ACC112 (cell line): ENCODE results near the gene FRMD8.
A peak's percentile ranks its signal among the peaks of the same experiment; 100 is the strongest.

Experiments
- H2AFZ ChIP-seq: fragments of 200-600 bp; sonication (generic); one replicate; pipeline ENCODE4 v1.6.0; 2017; ENCODE audit warnings: antibody characterized with exemption, low read length; ENCODE audit not compliant: unreplicated experiment
- H3K27ac ChIP-seq: fragments of 200-600 bp; sonication (generic); 2 replicates; pipeline ENCODE4 v1.5.1; 2014; ENCODE audit warnings: low read depth, mild to moderate bottlenecking, antibody characterized with exemption, low read length, moderate library complexity
- H3K27me3 ChIP-seq: fragments of 200-600 bp; sonication (generic); 2 replicates; pipeline ENCODE4 v1.6.1; 2014; ENCODE audit warnings: mild to moderate bottlenecking, antibody characterized with exemption, low read length, moderate library complexity, mixed read lengths; ENCODE audit not compliant: insufficient read depth
- H3K36me3 ChIP-seq: fragments of 200-600 bp; sonication (generic); 2 replicates; pipeline ENCODE4 v1.6.1; 2016; ENCODE audit warnings: mild to moderate bottlenecking, antibody characterized with exemption, low read length, moderate library complexity, mixed read lengths; ENCODE audit not compliant: insufficient read depth
- H3K4me1 ChIP-seq: fragments of 200-600 bp; sonication (generic); one replicate; pipeline ENCODE4 v1.6.1; 2016; ENCODE audit warnings: low read length, mixed read lengths; ENCODE audit not compliant: insufficient read depth, unreplicated experiment, control insufficient read depth
- H3K4me3 ChIP-seq: fragments of 200-600 bp; sonication (generic); 2 replicates; pipeline ENCODE4 v1.5.1; 2014; ENCODE audit warnings: mild to moderate bottlenecking, low read depth, low read length
- H3K79me2 ChIP-seq: fragments of 200-600 bp; sonication (generic); one replicate; pipeline ENCODE4 v1.6.0; 2016; ENCODE audit warnings: low read length; ENCODE audit not compliant: control insufficient read depth, unreplicated experiment, insufficient read depth

The FRMD8 gene

GRCh38 chr11:65376138-65376713 lies 10.2 kb upstream of the FRMD8 start:
- Histone ChIP-seq H3K36me3 (no peaks in the 10 kb centered on the region), H3K27ac (no peak overlapping the region), H3K4me1 (peaks cover 5% of the 10 kb centered on the region), H3K4me3 (no peak overlapping the region), H3K27me3 (no peaks in the 10 kb centered on the region), H3K79me2 (no peaks in the 10 kb centered on the region), H2AFZ (no peak overlapping the region)

- H3K27ac ChIP-seq, result no peak overlapping the region
- H3K4me3 ChIP-seq, result no peak overlapping the region
- H3K27me3 ChIP-seq, result no peaks in the 10 kb centered on the region
- peaks cover 6% of the 10 kb centered on the region for H3K4me1 ChIP-seq
- no peaks in the 10 kb centered on the region for H3K36me3 ChIP-seq
- H3K79me2 ChIP-seq, result no peaks in the 10 kb centered on the region
- no peak overlapping the region for H2AFZ ChIP-seq
Observed at GRCh38 chr11:65377036-65377435, 9.4 kb upstream of the FRMD8 start.

- no peak overlapping the region for H3K4me3 ChIP-seq
- no peaks in the 10 kb centered on the region for H3K79me2 ChIP-seq
- no peaks in the 10 kb centered on the region for H3K27me3 ChIP-seq
- H3K27ac ChIP-seq, result no peak overlapping the region
- no peak overlapping the region for H2AFZ ChIP-seq
- H3K4me1 ChIP-seq, result peaks cover 9% of the 10 kb centered on the region
- no peaks in the 10 kb centered on the region for H3K36me3 ChIP-seq
Observed at GRCh38 chr11:65377777-65378176, 8.7 kb upstream of the FRMD8 start.

- Histone ChIP-seq H3K4me1 (peaks cover 14% of the 10 kb centered on the region), H2AFZ (no peak overlapping the region), H3K27me3 (no peaks in the 10 kb centered on the region), H3K36me3 (no peaks in the 10 kb centered on the region), H3K4me3 (no peak overlapping the region), H3K27ac (no peak overlapping the region), H3K79me2 (no peaks in the 10 kb centered on the region)
Observed at GRCh38 chr11:65378208-65378927, 8.1 kb upstream of the FRMD8 start.

GRCh38 chr11:65378928-65379638 lies 7.4 kb upstream of the FRMD8 start:
- no peaks in the 10 kb centered on the region for H3K36me3 ChIP-seq
- H3K27ac ChIP-seq, result no peak overlapping the region
- H3K27me3 ChIP-seq, result no peaks in the 10 kb centered on the region
- no peak overlapping the region for H3K4me3 ChIP-seq
- H3K79me2 ChIP-seq, result no peaks in the 10 kb centered on the region
- no peak overlapping the region for H2AFZ ChIP-seq
- H3K4me1 ChIP-seq, result peaks cover 19% of the 10 kb centered on the region

- H3K4me1 ChIP-seq, result peaks cover 26% of the 10 kb centered on the region
- H2AFZ ChIP-seq, result no peak overlapping the region
- H3K36me3 ChIP-seq, result no peaks in the 10 kb centered on the region
- H3K27me3 ChIP-seq, result no peaks in the 10 kb centered on the region
- no peak overlapping the region for H3K27ac ChIP-seq
- no peak overlapping the region for H3K4me3 ChIP-seq
- no peaks in the 10 kb centered on the region for H3K79me2 ChIP-seq
Observed at GRCh38 chr11:65379698-65380459, 6.6 kb upstream of the FRMD8 start.

GRCh38 chr11:65380460-65381119 lies 5.8 kb upstream of the FRMD8 start:
- no peaks in the 10 kb centered on the region for H3K27me3 ChIP-seq
- H3K4me3 ChIP-seq, result no peak overlapping the region

GRCh38 chr11:65381716-65382032 lies 4.8 kb upstream of the FRMD8 start:
- peaks cover 1% of the 10 kb centered on the region for H3K79me2 ChIP-seq
- no peaks in the 10 kb centered on the region for H3K27me3 ChIP-seq
- H3K4me3 ChIP-seq, result peak overlapping the region; percentile 56
- peak overlapping the region; percentile 97 for H3K27ac ChIP-seq
- peaks cover 37% of the 10 kb centered on the region for H3K4me1 ChIP-seq
- H2AFZ ChIP-seq, result peak overlapping the region; percentile 92
- H3K36me3 ChIP-seq, result no peaks in the 10 kb centered on the region

More at GRCh38 chr11:65380460-65381119, 5.8 kb upstream of the FRMD8 start:
- no peaks in the 10 kb centered on the region for H3K79me2 ChIP-seq
- no peak overlapping the region for H3K27ac ChIP-seq
- no peak overlapping the region for H2AFZ ChIP-seq
- no peaks in the 10 kb centered on the region for H3K36me3 ChIP-seq
- peaks cover 32% of the 10 kb centered on the region for H3K4me1 ChIP-seq

GRCh38 chr11:65382033-65382803 lies 4.2 kb upstream of the FRMD8 start, which contains the start of gene SLC25A45:
Gene SLC25A45, minus strand, starts transcription at chr11:65382646. Its CDS starts 695 bp downstream, at chr11:65381951.
- peak within 1 kb of the TSS; percentile 61 for H3K4me3 ChIP-seq
- H3K27ac ChIP-seq, result peak within 1 kb of the TSS; percentile 97
- no peaks in the 10 kb centered on the region for H3K36me3 ChIP-seq
- H3K27me3 ChIP-seq, result no peaks in the 10 kb centered on the region
- peaks cover 39% of the 10 kb centered on the region for H3K4me1 ChIP-seq
- H3K79me2 ChIP-seq, result peaks cover 7% of the 10 kb centered on the region
- H2AFZ ChIP-seq, result peak within 1 kb of the TSS; percentile 92
